K562 treated with DMSO at 1 percent for 24 hours (cell line): ENCODE results near the gene PDGFA. TPM values are rescaled to one million over a fixed set of nuclear protein-coding genes. Genes with fewer than 3 reads are reported as not detected.

Source experiments
- total RNA-seq: library from RNA; unstranded; fragments of 300-600 nt; gene quantifications from 2 replicates; pipeline ENCODE4 v1.2.3, GENCODE V29; 2022; ENCODE audit warnings: low read depth; ENCODE audit not compliant: insufficient read depth

Gene PDGFA
- total RNA-seq: 4.6 and 6.1 TPM in 2 replicates

GRCh38 chr7:519484-520390 lies at the start of gene PDGFA:
PDGFA (minus strand) TSS chr7:519846; CDS start chr7:519001, 845 bp downstream.

Other genes starting within 250 kb of the PDGFA start
- not detected in 2 replicates for gene FOXL3, start 229.7 kb downstream of the PDGFA start, total RNA-seq
- gene DNAAF5, start 206.9 kb upstream of the PDGFA start, total RNA-seq: 26.9 and 27.5 TPM in 2 replicates
- 13.3 and 13.9 TPM in 2 replicates for gene PRKAR1B, start 207.4 kb upstream of the PDGFA start, total RNA-seq